ENCODE results near the gene VPS45. TPM values are rescaled to one million over a fixed set of nuclear protein-coding genes. Genes with fewer than 3 reads are reported as not detected.

VPS45 gene
- total and polyA plus RNA-seq, 12 donors = 26.6 to 73.6 (median 49.8) TPM

DNA sequence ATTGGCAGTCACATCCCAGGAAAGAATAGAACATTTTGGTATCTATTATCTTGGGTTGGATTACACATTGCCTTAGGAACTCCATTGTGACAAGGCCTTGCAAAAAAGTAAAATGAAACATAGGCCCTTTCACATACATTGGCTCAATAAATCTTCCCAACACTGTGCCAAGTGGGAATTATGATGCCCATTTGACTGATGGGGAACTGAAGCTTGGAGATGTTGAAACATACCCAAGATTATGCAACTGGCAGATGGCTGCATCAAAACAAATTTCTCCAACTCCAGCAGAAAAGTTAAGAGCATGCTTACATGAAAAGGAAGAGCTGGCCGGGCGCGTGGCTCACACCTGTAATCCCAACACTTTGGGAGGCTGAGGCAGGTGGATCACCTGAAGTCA is 109.0 kb downstream of the VPS45 start:
- Histone ChIP-seq H3K27ac (peak overlapping the region in 1 of 10 donors; percentile 56), H3K9me3 (no peaks in the 10 kb centered on the region), H3K27me3 (no peaks in the 10 kb centered on the region), H3K4me3 (no peak overlapping the region), H3K36me3 (no peaks in the 10 kb centered on the region), H3K4me1 (peaks cover 0 to 45% (median 0%) of the 10 kb centered on the region in 9 donors)
- intact Hi-C loops (cut with DNase I) = no loop called here
- peak in 3 of 8 donors; percentile 16 to 48 (median 44) for ATAC-seq
- no peak for DNase-seq
- TF ChIP-seq, protein P1, sequence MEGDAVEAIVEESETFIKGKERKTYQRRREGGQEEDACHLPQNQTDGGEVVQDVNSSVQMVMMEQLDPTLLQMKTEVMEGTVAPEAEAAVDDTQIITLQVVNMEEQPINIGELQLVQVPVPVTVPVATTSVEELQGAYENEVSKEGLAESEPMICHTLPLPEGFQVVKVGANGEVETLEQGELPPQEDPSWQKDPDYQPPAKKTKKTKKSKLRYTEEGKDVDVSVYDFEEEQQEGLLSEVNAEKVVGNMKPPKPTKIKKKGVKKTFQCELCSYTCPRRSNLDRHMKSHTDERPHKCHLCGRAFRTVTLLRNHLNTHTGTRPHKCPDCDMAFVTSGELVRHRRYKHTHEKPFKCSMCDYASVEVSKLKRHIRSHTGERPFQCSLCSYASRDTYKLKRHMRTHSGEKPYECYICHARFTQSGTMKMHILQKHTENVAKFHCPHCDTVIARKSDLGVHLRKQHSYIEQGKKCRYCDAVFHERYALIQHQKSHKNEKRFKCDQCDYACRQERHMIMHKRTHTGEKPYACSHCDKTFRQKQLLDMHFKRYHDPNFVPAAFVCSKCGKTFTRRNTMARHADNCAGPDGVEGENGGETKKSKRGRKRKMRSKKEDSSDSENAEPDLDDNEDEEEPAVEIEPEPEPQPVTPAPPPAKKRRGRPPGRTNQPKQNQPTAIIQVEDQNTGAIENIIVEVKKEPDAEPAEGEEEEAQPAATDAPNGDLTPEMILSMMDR (IDR thresholded peaks at IDR 0.05) = no peak
- 88 to 92% methylated on average over 3 of the region's 3 CpGs for WGBS, 2 donors

GRCh38 chr1:150178548-150178947 is 111.0 kb downstream of the VPS45 start:
- intact Hi-C loops (cut with DNase I) = no loop called here
- no peak overlapping the region for H3K4me3 ChIP-seq
- no peaks in the 10 kb centered on the region for H3K27me3 ChIP-seq
- no peaks in the 10 kb centered on the region for H3K9me3 ChIP-seq
- H3K4me1 ChIP-seq = peaks cover 0 to 53% (median 0%) of the 10 kb centered on the region in 9 donors
- no peaks in the 10 kb centered on the region for H3K36me3 ChIP-seq
- TF ChIP-seq, protein P1 (IDR thresholded peaks at IDR 0.05) = no peak
- no peak for DNase-seq
- H3K27ac ChIP-seq = peak overlapping the region in 1 of 10 donors; percentile 46
- no peak for ATAC-seq

DNA sequence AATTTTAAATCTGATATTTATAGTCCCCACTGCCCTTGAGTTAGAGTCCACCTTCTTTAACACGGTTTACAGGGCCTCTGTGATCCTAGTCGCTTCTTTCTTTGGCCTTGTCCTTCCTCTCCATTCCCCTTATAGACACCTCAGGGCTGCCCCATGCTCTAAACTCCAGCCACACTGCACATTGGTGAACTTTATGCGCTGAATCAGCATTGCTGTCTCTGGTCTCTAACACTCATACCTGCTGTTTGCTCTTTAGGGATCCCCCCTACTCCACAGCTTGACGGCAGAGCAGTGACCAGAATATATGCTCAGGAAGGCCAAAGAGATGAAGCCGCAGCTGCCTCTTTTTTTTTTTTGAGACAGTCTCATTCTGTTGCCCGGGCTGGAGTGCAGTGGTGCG is 112.3 kb downstream of the VPS45 start:
- Histone ChIP-seq H3K36me3 (no peaks in the 10 kb centered on the region), H3K27ac (no peak overlapping the region), H3K9me3 (no peaks in the 10 kb centered on the region), H3K4me3 (no peak overlapping the region), H3K4me1 (peaks cover 0 to 53% (median 0%) of the 10 kb centered on the region in 9 donors), H3K27me3 (no peaks in the 10 kb centered on the region)
- TF ChIP-seq, protein P1 (IDR thresholded peaks at IDR 0.05) = no peak
- ATAC-seq (no peak), DNase-seq (no peak)
- 91 to 94% methylated on average over 7 of the region's 7 CpGs for WGBS, 2 donors
- intact Hi-C loops (cut with DNase I) = loop anchor here in 1 of 10 donors (5.0 kb wide), 1 partner anchor 213 kb away; no protein-coding TSS in a partner anchor

- no peak for ATAC-seq
- no peak overlapping the region for H3K4me3 ChIP-seq
- peaks cover 0 to 53% (median 0%) of the 10 kb centered on the region in 9 donors for H3K4me1 ChIP-seq
- TF ChIP-seq, protein P1 (IDR thresholded peaks at IDR 0.05) = no peak
- no peaks in the 10 kb centered on the region for H3K36me3 ChIP-seq
- 74 to 76% methylated on average over 5 of the region's 5 CpGs for WGBS, 2 donors
- H3K9me3 ChIP-seq = no peaks in the 10 kb centered on the region
- H3K27ac ChIP-seq = no peak overlapping the region
- no peak for DNase-seq
- H3K27me3 ChIP-seq = no peaks in the 10 kb centered on the region
- intact Hi-C loops (cut with DNase I) = loop anchor here in 1 of 10 donors (5.0 kb wide), 1 partner anchor 213 kb away; no protein-coding TSS in a partner anchor
These were observed 112.9 kb downstream of the VPS45 start for GRCh38 chr1:150180474-150180873.

All from heart right ventricle (tissue), 16 donors.